Breast epithelium (tissue), 3 donors: Measurements from ENCODE around the gene ARHGDIA.

Source experiments
- POLR2A ChIP-seq: fragments of 450-650 bp; IDR thresholded peaks from one replicate; pipeline ENCODE4 v1.6.1; 2016; ENCODE audit warnings: antibody characterized with exemption, mild to moderate bottlenecking, moderate library complexity
- TF ChIP-seq, protein P1 (sequence below), 3 donors: fragments of 450-650 bp; IDR thresholded peaks; one replicate each; pipeline ENCODE4 v1.5.1; 2016 to 2017; ENCODE audit warnings: antibody characterized with exemption in 3 of 3, mild to moderate bottlenecking in 3 of 3, moderate library complexity in 3 of 3

DNA sequence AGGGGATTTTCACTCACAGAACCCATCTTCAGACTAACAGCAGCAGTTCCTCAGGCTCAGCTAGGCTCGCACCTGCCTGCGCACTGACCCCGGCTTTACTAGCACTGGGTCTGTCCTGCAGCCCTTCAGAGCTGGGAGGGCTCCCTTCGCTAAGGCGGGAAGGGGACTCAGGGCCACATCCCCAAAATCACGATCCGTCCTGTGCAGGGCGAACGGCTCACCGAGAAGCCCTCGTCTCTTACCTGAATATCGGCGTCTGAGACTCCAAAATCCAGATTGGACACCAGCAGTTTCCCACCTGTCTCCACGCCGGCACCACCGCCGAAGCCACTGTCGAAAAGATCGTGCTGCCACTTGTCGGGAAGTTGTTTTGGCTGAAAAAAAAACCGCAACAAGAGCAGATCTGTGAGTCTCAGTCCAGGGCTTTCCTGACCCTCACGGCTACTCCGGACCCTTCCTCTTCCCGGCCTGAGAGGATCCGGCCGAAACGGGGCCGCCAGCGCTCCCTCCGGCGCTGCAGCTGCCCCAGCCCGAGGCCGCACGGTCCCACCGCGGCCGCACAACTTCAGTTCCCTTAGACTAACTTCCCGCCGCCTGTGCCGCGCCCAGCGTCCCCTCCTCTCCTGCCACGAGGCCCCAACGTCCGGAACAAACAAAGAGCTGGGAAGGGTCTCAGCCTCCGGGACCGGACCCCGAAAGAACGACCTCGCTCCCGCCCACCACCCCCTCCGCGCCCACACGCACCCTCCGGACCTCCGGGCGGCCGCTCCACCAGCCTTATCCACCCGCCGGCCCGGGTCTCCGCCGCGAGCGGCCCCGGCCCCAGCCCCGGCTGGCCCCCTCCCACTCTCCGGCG lies 19.5 kb upstream of the ARHGDIA start:
- TF ChIP-seq, protein P1, sequence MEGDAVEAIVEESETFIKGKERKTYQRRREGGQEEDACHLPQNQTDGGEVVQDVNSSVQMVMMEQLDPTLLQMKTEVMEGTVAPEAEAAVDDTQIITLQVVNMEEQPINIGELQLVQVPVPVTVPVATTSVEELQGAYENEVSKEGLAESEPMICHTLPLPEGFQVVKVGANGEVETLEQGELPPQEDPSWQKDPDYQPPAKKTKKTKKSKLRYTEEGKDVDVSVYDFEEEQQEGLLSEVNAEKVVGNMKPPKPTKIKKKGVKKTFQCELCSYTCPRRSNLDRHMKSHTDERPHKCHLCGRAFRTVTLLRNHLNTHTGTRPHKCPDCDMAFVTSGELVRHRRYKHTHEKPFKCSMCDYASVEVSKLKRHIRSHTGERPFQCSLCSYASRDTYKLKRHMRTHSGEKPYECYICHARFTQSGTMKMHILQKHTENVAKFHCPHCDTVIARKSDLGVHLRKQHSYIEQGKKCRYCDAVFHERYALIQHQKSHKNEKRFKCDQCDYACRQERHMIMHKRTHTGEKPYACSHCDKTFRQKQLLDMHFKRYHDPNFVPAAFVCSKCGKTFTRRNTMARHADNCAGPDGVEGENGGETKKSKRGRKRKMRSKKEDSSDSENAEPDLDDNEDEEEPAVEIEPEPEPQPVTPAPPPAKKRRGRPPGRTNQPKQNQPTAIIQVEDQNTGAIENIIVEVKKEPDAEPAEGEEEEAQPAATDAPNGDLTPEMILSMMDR (IDR thresholded peaks at IDR 0.05): no peak
- no peak for TF ChIP-seq POLR2A
